Keratinocyte (primary cell): ENCODE data around the gene CREB3.

Experiments
- EZH2 ChIP-seq: IDR thresholded peaks from one replicate; pipeline ENCODE4 v1.6.1; 2012; ENCODE audit warnings: inconsistent platforms, mild to moderate bottlenecking, low read length, moderate library complexity
- TF ChIP-seq, protein P1 (sequence below), 3 experiments: IDR thresholded peaks in 1 of 3; conservative IDR thresholded peaks in 1 of 3; optimal IDR thresholded peaks in 1 of 3; 2 replicates in 2 of 3; 3 replicates in 1 of 3; pipeline versions ENCODE3 to v1.5.1; 2011; ENCODE audit warnings: low read length in 3 of 3, mild to moderate bottlenecking in 3 of 3, moderate library complexity in 2 of 3, control low read depth in 1 of 3, inconsistent platforms in 1 of 3; ENCODE audit not compliant: insufficient read depth in 2 of 3; ENCODE audit errors: extremely low read depth in 1 of 3

DNA sequence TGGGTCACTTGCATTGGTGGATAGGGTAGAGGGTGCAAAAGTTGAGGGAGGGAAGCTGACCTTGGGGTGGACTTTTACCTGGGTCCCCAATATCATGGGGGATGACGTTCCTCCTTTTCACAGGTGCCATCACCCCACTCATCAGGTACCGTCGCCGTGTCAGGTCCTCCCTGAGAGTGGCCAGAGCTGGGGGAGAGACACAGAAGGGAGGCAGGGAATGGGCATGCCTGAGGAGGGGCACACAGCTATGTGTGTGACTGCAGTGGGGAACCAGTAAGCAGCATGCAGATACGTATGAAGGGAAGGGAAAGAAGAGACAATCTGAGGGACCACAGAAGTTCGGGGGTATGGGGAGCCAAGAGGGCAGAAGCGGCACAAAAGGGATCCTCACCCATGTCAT is 6.5 kb downstream of the CREB3 start:
- TF ChIP-seq, protein P1, sequence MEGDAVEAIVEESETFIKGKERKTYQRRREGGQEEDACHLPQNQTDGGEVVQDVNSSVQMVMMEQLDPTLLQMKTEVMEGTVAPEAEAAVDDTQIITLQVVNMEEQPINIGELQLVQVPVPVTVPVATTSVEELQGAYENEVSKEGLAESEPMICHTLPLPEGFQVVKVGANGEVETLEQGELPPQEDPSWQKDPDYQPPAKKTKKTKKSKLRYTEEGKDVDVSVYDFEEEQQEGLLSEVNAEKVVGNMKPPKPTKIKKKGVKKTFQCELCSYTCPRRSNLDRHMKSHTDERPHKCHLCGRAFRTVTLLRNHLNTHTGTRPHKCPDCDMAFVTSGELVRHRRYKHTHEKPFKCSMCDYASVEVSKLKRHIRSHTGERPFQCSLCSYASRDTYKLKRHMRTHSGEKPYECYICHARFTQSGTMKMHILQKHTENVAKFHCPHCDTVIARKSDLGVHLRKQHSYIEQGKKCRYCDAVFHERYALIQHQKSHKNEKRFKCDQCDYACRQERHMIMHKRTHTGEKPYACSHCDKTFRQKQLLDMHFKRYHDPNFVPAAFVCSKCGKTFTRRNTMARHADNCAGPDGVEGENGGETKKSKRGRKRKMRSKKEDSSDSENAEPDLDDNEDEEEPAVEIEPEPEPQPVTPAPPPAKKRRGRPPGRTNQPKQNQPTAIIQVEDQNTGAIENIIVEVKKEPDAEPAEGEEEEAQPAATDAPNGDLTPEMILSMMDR (optimal IDR thresholded peaks at IDR 0.05 in 1 of 3, IDR thresholded peaks at IDR 0.05 in 1 of 3, conservative IDR thresholded peaks at IDR 0.05 in 1 of 3; ENCODE audit: extremely low read depth in 1 of 3, insufficient read depth in 2 of 3, low read length in 3 of 3) = no peak
- TF ChIP-seq EZH2 = no peak
